Amniotic stem cell (primary cell): ENCODE results near the gene RFC2.
"Not testable (repeated sequence)": the region's sequence is repeated elsewhere in the genome, so short reads cannot be mapped to it uniquely, and the experiment has no call there.

Experiments used
- DNase-seq: peaks from one replicate; lab custom pipeline; 2025; lab: John Stamatoyannopoulos, UW

Gene RFC2

GRCh38 chr7:74282748-74283459 lies 28.7 kb upstream of the RFC2 start:
- DNase-seq, result no peak

- no peak for DNase-seq
These were observed 26.8 kb upstream of the RFC2 start for GRCh38 chr7:74280985-74281384.

GRCh38 chr7:74277636-74278035 lies 23.4 kb upstream of the RFC2 start:
- DNase-seq, result no peak

GRCh38 chr7:74275401-74275881 lies 21.2 kb upstream of the RFC2 start:
- DNase-seq, result no peak

GRCh38 chr7:74272305-74273038 lies 18.3 kb upstream of the RFC2 start:
- peak; percentile 94 for DNase-seq

GRCh38 chr7:74271742-74272141 lies 17.5 kb upstream of the RFC2 start:
- no peak for DNase-seq

- peak; percentile 29 for DNase-seq
These were observed 15.6 kb upstream of the RFC2 start for GRCh38 chr7:74269757-74270277.

- no peak for DNase-seq
These were observed 13.8 kb upstream of the RFC2 start for GRCh38 chr7:74267756-74268565.

- DNase-seq, result no peak
These were observed 12.2 kb upstream of the RFC2 start for GRCh38 chr7:74266191-74266963.

- no peak for DNase-seq
These were observed 9.4 kb upstream of the RFC2 start for GRCh38 chr7:74263399-74264120.

- no peak for DNase-seq
These were observed 8.6 kb upstream of the RFC2 start for GRCh38 chr7:74262639-74263398.

- no peak for DNase-seq
These were observed 4.4 kb upstream of the RFC2 start for GRCh38 chr7:74258639-74259038.

- DNase-seq, result no peak
These were observed 2.6 kb upstream of the RFC2 start for GRCh38 chr7:74256491-74257408.

GRCh38 chr7:74255461-74255860 lies 1.3 kb upstream of the RFC2 start:
- DNase-seq, result not testable (repeated sequence)

GRCh38 chr7:74254858-74255379 lies 720 bp upstream of the RFC2 start:
- DNase-seq, result no peak

GRCh38 chr7:74253835-74254128 lies 417 bp downstream of the RFC2 start:
- DNase-seq, result no peak

- no peak for DNase-seq
These were observed 868 bp downstream of the RFC2 start for GRCh38 chr7:74253331-74253730.

GRCh38 chr7:74252893-74253292 lies 1.3 kb downstream of the RFC2 start:
- DNase-seq, result no peak

- DNase-seq, result not testable (repeated sequence)
These were observed 5.1 kb downstream of the RFC2 start for GRCh38 chr7:74249058-74249457.
